ENCODE results near the gene PLOD3. TPM values are rescaled to one million over a fixed set of nuclear protein-coding genes. Genes with fewer than 3 reads are reported as not detected.
"Not testable (repeated sequence)": the region's sequence is repeated elsewhere in the genome, so short reads cannot be mapped to it uniquely, and the experiment has no call there.

PLOD3 gene
- total and polyA plus RNA-seq, 2 of the 8 experiments (the other 6 are each of a cell fraction or from before 2014, with no cell fraction given): 28.4 to 47.2 TPM

DNA sequence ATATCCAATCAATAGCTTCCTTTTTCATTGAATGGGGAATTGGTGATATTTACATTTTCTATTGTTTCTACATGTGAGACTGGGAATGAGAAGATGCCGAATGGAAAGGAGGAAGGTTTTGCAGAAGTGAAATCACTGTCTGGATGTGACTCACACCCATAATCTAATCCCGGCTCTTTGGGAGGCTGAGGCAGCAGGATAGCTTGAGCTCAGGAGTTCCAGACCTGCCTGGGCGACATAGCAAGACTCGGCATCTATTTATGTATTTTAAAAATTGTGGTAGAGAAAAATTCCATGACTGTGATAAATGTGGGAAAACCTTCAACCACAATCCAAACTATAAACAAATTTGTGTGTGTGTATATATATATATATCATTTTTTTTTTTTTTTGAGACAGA is 38.4 kb upstream of the PLOD3 start (continued):
- no peak for TF ChIP-seq ATF2 (IDR thresholded peaks at IDR 0.05; ENCODE audit: low read length)
- TF ChIP-seq GTF2F1 (IDR thresholded peaks at IDR 0.05; ENCODE audit: borderline replicate concordance, low read depth, low read length): no peak
- no peak for TF ChIP-seq SIN3A (conservative IDR thresholded peaks at IDR 0.05 in 1 of 2, IDR thresholded peaks at IDR 0.05 in 1 of 2; ENCODE audit: low read depth in 1 of 2, low read length in 2 of 2)

DNA sequence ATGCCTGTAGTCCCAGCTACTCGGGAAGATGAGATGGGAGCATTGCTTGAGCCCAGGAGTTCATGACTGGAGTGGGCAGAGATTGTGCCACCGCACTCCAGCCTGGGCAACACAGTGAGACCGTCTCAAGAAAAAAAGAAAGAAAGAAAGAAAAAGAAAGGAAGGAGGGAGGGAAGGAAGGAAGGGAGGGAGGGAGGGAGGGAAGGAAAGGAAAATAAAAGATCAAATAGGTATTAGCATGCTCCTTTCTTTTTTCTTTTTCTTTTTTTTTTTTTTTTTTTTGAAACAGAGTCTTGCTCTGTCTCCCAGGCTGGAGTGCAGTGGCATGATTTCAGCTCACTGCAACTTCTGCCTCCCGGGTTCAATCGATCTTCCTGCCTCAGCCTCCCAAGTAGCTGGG is 35.8 kb upstream of the PLOD3 start:
- H3K36me3 ChIP-seq (ENCODE audit: control insufficient read depth in 2 of 4, insufficient read depth in 4 of 4, low read length in 3 of 4); H4K8ac ChIP-seq (ENCODE audit: extremely low read depth, insufficient read depth, low read length); H2BK12ac ChIP-seq (ENCODE audit: low read depth, low read length); H3K4me2 ChIP-seq (ENCODE audit: insufficient read depth in 1 of 2, low read depth in 2 of 2, low read length in 2 of 2); H2BK20ac ChIP-seq (ENCODE audit: low read length); H3K4me1 ChIP-seq (replicated peaks in 1 of 4; ENCODE audit: control insufficient read depth in 3 of 4, insufficient read depth in 4 of 4, low read length in 3 of 4); H3K9me3 ChIP-seq (ENCODE audit: insufficient read depth in 2 of 2, low read depth in 1 of 2, low read length in 1 of 2); H3K9ac ChIP-seq (replicated peaks in 1 of 4; ENCODE audit: extremely low read depth in 1 of 4, low read depth in 3 of 4, low read length in 3 of 4); H4K5ac ChIP-seq (ENCODE audit: insufficient read length, low read depth, low read length); H4K91ac ChIP-seq (replicated peaks; ENCODE audit: insufficient read length, low read length); H3K23me2 ChIP-seq (ENCODE audit: low read depth, low read length); H3K79me1 ChIP-seq (ENCODE audit: low read depth, low read length); H3K4me3 ChIP-seq (ENCODE audit: extremely low read depth in 1 of 4, insufficient read depth in 2 of 4, low read depth in 3 of 4, low read length in 4 of 4); H3K18ac ChIP-seq (ENCODE audit: extremely low read depth, low read length); H3K23ac ChIP-seq (ENCODE audit: insufficient read length); DNase-seq (ENCODE audit: low read depth in 1 of 2, low spot score in 2 of 2); H3K56ac ChIP-seq (replicated peaks; ENCODE audit: insufficient read length, low read depth, low read length); H3K4ac ChIP-seq (replicated peaks; ENCODE audit: insufficient read length, low read depth, low read length); H3K27me3 ChIP-seq (replicated peaks in 1 of 4; ENCODE audit: control insufficient read depth in 3 of 4, extremely low read depth in 1 of 4, insufficient read depth in 3 of 4, low read length in 3 of 4); H2AK5ac ChIP-seq (ENCODE audit: low read depth, low read length); FAIRE-seq; H2AFZ ChIP-seq (ENCODE audit: low read length); H2BK120ac ChIP-seq (replicated peaks; ENCODE audit: low read depth, low read length); H3K14ac ChIP-seq (ENCODE audit: insufficient read length); H3K27ac ChIP-seq (ENCODE audit: low read depth, low read length); H2BK15ac ChIP-seq (ENCODE audit: low read length); H4K20me1 ChIP-seq (replicated peaks in 1 of 2; ENCODE audit: control insufficient read depth in 1 of 2, insufficient read depth in 2 of 2, low read length in 2 of 2); H2BK5ac ChIP-seq (ENCODE audit: low read depth, low read length): not testable (repeated sequence)
- peaks cover 0 to 29% of the 10 kb centered on the region in 2 experiments; a peak in 3 of 4 replicates for H3K79me2 ChIP-seq (ENCODE audit: control insufficient read depth in 1 of 2, insufficient read depth in 2 of 2, low read length in 2 of 2)
- 86% methylated on average over 3 of the region's 5 CpGs; no CpG with 5 or more reads in 1 of the 2 experiments for WGBS, 2 experiments (ENCODE audit: extremely low coverage in 1 of 2, insufficient coverage in 1 of 2, insufficient read length in 1 of 2, insufficient replicate concordance in 2 of 2, low coverage in 1 of 2, low lambda C conversion rate in 2 of 2, missing lambda C conversion rate in 1 of 2)
- CTCF ChIA-PET (ENCODE audit: partially characterized antibody): interaction anchor here (0.9 to 5.4 kb wide), 5 partner anchors 9 to 61 kb away, joined by 3 to 45 read pairs (median 8); partner anchors contain the start of gene FIS1
- POLR2A ChIA-PET (ENCODE audit: partially characterized antibody): interaction anchor here (1.7 to 2.3 kb wide), 3 partner anchors 12 to 49 kb away, joined by 3 to 14 read pairs (median 7); no protein-coding TSS in a partner anchor
